Kidney glomerular epithelial cell (primary cell): ENCODE measurements around the gene INF2.
"Not testable (repeated sequence)": the region's sequence is repeated elsewhere in the genome, so short reads cannot be mapped to it uniquely, and the experiment has no call there.

ENCODE experiments used
- DNase-seq: peaks from one replicate; lab custom pipeline; 2025; lab: John Stamatoyannopoulos, UW

INF2 gene

GRCh38 chr14:104721505-104722431, 32.4 kb downstream of the INF2 start:
- DNase-seq = no peak

DNA sequence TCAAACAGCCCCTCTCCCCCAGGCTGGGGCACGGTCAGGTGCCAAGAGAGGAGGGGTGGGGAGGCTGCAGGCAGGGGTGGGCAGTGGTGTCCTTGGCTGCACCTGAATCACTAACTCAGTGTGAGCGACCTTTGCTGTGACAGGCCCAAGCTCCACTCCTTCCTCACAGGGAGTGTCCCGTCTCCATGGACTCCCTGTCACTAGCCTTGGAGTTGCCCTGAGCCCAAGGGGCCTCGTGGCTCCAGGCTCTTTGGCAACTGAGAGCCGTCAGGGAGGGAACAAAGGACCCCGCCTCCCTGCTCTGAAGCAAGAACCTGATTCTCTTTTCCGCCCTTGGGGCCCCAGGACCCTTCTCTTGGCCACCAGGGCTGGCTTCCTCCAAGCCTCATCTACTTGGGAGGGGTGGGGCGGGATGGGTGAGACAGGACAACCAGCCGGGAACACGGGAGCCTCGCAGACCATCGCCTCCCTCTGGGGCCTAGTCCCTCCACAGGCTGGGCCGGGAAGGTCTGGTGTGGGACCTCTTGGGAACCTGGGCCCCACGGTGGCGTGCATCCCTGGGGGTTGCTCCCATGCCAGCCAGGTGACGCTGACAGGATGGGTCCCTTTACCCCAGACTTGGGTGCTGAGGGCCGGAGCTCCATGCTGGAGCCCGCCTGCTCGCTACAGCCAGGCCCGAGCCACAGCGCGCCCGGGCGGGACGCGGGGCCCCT, 33.7 kb downstream of the INF2 start:
- DNase-seq = no peak

- peak; percentile 38 for DNase-seq
Measured at GRCh38 chr14:104723651-104724406, 34.4 kb downstream of the INF2 start, which contains the start of gene ADSS1. ADSS1 (plus strand) TSS chr14:104724229; CDS start chr14:104724271, 42 bp downstream.

GRCh38 chr14:104724407-104724980, 35.1 kb downstream of the INF2 start:
- DNase-seq = peak; percentile 38

DNA sequence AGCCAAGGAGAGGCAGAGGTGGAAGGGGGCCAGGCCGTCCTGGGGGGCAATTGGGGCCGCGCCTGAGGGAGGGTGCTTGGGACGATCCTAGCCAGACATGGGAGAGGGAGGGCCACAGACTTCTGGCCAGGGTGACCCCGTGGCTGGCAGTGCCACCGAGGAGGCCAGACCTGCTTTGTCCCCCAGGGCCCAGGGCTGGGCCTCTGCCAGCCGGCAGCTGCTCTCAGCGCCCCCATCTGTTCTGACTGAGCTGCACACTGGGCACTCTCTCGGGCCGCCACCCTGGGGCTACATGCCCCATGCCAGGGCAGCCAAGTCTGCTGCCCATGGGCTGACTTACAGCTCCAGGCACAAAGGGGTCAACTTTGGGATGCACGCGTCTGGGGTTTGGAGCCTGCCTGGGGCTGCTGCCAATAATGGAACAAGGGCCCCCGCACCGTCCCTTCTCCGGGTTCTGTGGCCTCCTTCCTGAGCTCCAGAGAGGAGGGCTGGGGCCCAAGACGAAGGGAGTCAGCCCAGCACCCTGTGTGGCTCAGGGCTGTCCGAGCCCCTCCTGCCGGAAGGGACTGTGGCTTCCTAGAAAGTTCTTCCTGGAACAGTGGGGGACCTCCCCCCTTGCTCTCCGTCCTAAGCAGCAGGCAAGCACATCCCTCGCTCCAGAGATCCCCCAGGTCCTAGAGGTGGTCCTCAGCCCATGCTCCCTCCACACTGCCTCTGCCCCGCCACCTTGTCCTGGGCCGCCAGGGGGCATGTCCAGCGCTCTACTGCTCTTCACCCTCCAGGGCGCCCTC, 35.8 kb downstream of the INF2 start:
- peak; percentile 5 for DNase-seq

- DNase-seq = no peak
Measured at GRCh38 chr14:104725772-104726548, 36.5 kb downstream of the INF2 start.

- DNase-seq = no peak
Measured at GRCh38 chr14:104726600-104727451, 37.4 kb downstream of the INF2 start.

- no peak for DNase-seq
Measured at GRCh38 chr14:104728631-104729030, 39.2 kb downstream of the INF2 start.

- DNase-seq = not testable (repeated sequence)
Measured at GRCh38 chr14:104729176-104729834, 39.9 kb downstream of the INF2 start.

DNA sequence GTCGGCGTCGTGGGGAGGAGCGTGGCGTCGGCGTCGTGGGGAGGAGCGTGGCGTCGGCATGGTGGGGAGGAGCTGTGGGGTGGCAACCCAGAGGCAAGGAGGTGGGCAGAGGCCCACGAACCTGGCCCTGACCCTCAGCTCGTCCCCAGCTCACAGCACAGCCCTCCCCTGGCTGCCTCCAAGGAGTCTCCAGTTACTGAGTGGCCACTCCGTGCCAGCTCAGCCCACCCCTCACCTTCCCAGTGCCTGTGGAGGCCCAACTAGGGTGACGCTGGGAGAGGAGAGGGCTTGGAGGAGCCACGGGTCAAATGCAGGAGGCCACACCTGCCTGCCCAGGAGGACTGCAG, 40.4 kb downstream of the INF2 start:
- DNase-seq = no peak

- no peak for DNase-seq
Measured at GRCh38 chr14:104730487-104730886, 41.1 kb downstream of the INF2 start.

- no peak for DNase-seq
Measured at GRCh38 chr14:104731320-104732294, 42.2 kb downstream of the INF2 start.

GRCh38 chr14:104732355-104732804, 43.0 kb downstream of the INF2 start:
- no peak for DNase-seq

DNA sequence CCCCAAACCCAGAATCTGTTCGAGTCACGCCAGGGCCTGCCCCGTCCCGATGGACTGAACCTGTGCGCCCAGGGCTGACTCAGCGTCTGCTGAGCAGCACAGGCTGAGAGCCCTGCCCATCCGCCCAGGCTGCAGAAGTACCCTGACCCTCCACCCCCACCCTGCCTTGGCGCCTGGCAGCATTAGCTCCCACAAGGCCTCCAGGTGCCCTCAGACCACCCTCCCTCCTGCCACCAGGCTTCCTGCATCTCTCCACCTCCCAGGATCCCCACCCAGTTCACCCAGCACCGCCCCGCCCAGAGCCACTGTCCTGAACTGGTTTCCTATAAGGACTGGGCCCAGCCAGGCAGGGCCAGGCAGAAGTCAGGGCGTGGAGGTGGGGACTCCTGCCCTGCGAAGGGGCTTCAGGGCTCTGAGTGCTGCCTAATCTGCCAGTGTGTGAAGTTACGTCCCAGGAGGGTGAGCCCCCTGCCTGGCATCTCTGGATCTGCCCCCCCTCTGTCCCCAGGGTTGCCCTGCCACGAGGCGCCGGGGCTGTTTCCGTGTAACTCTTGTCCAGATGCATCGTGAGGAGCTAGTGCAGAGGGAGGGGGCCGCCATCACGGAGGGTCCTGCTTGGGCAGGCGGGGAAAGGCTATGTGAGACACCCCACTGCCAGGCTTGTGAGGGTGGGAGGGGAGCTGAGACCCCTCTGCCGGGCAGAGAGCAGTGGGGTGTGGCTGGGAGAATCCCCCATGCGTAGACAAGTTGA, 43.7 kb downstream of the INF2 start:
- no peak for DNase-seq

GRCh38 chr14:104734051-104734587, 44.7 kb downstream of the INF2 start:
- DNase-seq = no peak

DNA sequence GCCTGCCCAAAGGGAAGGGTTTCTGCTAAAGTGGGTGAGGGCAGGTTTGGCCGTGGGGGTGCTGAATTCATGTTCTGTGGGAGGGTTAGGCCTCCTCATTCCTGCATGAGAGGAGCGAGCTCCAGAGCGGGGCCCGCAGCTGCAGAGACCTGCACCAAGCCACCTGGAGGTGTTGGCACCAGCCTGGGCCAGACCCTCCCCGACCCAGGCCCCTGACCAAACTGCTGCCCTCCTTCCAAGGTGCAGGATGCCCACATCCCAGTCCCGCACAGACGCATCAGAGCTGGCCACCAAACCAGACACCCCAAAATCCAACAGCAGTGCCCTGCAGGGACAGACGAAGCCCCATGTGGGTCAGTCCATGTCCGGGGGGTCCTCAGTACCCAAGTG, 45.2 kb downstream of the INF2 start:
- DNase-seq = no peak
